Astrocyte (in vitro differentiated cells and primary cell): ENCODE measurements around the gene NABP1.

ENCODE experiments used
- CTCF ChIP-seq: IDR thresholded peaks from 2 replicates; pipeline ENCODE4 v1.5.1; 2011; ENCODE audit warnings: low read depth, mild to moderate bottlenecking, inconsistent platforms, low read length, moderate library complexity; ENCODE audit not compliant: insufficient read depth
- EZH2 ChIP-seq: IDR thresholded peaks from 2 replicates; pipeline ENCODE4 v1.6.1; 2012; ENCODE audit warnings: mild to moderate bottlenecking, low read length, inconsistent platforms; ENCODE audit not compliant: insufficient read depth

GRCh38 chr2:191638802-191639172, 39.1 kb upstream of the NABP1 start:
- no peak for TF ChIP-seq EZH2
- TF ChIP-seq CTCF: no peak
